NOMO-1 (cell line): ENCODE results near the gene CD55.
A peak's percentile ranks its signal among the peaks of the same experiment; 100 is the strongest.

Experiments used
- DNase-seq, 2 experiments: peaks; one replicate each; lab custom pipeline; 2025; ENCODE audit not compliant: unreplicated experiment in 2 of 2; lab: John Stamatoyannopoulos, UW

The CD55 gene, protein sequence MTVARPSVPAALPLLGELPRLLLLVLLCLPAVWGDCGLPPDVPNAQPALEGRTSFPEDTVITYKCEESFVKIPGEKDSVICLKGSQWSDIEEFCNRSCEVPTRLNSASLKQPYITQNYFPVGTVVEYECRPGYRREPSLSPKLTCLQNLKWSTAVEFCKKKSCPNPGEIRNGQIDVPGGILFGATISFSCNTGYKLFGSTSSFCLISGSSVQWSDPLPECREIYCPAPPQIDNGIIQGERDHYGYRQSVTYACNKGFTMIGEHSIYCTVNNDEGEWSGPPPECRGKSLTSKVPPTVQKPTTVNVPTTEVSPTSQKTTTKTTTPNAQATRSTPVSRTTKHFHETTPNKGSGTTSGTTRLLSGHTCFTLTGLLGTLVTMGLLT

DNA sequence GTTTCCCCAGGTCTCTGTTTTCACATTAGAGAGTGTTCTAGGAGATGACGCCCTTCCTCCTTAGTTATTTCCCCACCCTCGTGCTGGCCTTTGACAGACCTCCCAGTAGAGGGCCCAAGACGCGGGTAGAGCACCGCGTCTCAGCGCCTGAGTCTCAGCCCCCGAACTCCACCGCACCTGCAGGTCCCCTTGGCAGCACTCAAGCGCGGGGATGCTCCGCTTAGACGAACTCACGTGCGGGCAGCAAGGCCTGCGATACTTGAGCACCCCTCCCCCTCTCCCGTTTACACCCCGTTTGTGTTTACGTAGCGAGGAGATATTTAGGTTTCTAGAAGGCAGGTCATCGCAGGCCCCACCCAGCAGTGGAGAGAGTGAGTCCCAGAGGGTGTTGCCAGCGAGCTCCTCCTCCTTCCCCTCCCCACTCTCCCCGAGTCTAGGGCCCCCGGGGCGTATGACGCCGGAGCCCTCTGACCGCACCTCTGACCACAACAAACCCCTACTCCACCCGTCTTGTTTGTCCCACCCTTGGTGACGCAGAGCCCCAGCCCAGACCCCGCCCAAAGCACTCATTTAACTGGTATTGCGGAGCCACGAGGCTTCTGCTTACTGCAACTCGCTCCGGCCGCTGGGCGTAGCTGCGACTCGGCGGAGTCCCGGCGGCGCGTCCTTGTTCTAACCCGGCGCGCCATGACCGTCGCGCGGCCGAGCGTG lies at the start of gene CD55:
Gene CD55, plus strand, starts transcription at position 600 of the 711 bp plus-strand sequence. Its CDS starts 88 bp downstream, at position 688.
- peak; percentile 98 to 100 for DNase-seq

DNA sequence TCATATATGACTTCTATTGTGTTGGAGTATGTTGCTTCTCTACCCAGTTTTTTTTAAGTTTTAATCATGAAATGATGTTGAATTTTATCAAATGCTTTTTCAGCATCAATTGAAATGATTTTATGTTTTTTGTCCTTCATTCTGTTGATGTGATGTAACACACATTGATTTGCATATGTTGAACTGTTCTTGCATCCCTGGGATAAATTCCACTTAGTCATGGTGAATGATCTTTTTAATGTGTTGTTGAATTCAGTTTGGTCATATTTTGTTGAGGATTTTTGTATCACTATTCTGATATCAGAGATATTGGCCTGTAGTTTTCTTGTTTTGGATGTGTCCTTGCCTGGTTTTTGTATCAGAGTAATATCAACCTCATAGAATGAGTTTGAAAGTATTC lies 46.6 kb upstream of the CD55 start:
- DNase-seq, result no peak

DNA sequence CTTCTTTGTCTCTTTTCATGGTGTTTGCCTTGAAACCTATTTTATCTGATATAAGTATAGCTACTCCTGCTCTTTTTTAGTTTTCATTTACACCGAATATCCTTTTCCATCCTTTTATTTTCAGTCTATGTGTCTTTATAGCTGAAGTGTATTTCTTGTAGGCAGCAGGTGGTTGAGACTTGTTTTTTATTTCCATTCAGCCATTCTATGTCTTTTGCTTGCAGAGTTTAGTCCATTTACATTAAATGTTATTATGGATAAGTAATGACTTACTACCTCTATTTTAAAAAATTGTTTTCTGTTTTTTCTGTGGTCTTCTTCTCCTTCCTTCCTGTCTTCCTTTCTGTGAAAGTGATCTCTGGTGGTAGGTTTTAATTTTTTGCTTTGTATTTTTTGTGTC lies 45.0 kb upstream of the CD55 start:
- DNase-seq, result no peak

DNA sequence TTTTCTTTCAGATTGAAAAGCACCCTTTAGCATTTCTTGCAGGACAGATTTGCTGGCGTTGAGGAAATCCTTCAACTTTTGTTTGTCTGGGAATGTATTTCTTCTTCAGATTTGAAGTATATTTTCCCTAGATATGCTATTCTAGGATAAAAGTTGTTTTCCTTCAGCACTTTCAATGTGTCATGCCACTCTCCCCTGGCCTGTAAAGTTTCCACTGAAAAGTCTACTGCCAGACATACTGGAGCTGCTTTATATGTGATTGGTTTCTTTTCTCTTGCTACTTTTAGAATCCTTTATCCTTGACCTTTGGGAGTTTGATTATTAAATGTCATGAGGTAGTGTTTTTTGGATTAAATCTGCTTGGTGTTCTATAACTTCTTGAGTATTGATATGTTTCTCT lies 44.2 kb upstream of the CD55 start:
- no peak for DNase-seq

DNA sequence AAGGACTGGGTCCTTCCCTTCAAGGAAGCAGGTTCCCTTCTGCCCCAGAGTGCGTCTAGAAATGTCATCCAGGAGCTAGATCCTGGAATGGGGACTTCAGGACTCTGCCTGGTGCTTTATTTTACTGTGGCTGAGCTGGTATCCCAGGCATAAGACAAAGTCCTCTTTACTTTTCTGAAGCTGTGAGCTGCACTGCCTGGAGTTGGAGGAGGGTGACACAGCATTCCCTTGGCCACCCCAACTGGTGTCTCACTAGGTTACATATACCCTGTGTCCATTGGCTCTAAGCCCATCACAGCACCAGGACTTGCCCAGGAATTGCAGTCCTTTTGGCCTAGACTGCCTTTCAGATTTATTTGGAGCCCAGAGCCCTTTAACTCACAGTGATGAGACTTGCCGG lies 41.8 kb upstream of the CD55 start:
- DNase-seq, result no peak

DNA sequence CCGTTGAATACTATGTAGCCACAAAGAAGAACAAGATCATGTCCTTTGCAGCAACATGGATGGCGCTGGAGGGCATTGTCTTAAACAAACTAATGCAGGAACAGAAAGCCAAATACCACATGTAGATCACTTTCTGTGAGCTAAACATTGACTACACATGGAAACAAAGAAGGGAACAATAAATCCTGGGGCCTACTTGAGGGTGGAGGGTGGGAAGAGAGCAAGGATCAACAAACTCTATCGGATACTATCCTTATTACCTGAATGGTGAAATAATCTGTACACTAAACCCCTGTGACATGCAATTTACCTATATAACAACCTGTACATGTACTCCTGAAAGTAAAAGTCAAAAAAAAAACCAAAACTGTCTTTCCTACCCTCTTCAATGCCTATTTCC lies 40.8 kb upstream of the CD55 start:
- no peak for DNase-seq

DNA sequence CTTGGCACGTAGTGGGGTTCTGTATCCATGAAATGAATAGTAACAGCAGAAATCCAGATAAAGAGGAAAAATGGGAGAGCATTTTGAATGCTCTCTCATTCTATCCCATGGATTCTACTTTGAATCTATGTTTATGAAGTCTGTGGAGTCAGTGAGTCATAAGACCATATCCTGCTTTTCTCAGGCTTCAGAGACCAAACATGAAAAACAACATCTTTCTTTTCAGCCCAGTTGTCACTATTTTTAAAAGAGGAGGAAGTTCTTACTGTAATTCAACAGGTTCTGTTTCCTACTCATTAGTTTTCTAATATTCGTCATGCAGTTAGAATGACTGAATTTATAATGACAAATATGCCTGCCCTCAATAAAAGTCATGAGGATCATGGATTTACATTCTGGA lies 39.4 kb upstream of the CD55 start:
- peak in 1 of 2 experiments; percentile 7 for DNase-seq

DNA sequence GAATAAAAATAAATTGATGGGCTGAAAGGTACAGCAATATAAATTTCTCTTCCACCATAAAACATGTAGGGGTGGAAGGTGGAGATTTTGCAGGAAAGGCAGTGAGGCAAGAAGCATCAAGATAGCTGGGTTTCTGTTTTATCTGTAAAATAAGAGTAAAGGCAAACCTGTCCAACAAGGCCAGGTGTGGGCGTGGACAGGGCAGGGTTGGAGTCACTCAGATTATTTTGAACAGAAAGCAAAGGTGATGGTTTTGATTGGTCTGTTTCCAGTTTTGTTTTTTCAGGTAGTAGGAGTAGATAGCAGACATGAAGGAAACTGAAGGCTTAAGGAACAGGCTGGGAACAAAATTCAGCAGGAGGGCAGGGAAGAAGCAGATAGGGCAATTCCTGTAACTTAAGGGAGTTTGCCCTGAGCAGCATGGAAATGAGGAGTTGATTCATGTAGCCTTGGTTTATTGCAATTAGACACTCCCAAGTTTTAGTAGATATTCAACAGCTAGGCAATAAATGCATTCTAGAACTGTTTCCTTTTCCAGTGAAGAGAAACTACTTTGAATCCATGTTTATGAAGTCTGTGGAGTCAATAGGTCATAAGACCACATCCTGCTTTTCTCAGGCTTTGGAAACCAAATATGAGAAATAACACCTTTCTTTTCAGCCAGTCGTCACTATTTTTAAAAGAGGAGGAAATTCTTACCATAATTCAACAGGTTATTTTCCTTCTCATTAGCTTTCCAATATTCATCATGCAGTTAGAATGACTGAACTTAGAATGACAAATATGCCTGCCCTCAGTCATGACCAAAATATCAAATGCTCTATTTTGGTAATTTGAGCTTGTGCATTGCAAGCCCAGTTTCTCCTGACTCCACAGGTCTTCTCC lies 38.7 kb upstream of the CD55 start:
- DNase-seq, result no peak

DNA sequence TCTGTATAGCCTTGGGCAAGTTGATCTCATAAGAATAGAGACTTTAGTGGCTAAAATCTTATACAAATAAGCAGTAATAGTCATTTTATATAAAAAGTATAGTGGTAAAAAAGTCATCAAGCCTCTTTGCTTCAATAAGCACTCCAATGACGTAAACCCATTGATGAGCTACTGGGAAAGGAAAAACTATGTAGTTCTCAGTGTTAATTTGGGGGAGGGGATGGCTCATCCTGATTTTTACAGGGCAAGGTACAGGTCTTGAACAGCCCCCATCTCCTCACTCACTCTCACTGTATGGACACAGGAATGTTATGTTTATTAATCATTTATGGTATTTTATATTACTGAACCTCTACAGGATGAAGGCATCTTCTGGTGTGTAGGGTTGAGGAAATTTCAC lies 38.1 kb upstream of the CD55 start:
- DNase-seq, result no peak

DNA sequence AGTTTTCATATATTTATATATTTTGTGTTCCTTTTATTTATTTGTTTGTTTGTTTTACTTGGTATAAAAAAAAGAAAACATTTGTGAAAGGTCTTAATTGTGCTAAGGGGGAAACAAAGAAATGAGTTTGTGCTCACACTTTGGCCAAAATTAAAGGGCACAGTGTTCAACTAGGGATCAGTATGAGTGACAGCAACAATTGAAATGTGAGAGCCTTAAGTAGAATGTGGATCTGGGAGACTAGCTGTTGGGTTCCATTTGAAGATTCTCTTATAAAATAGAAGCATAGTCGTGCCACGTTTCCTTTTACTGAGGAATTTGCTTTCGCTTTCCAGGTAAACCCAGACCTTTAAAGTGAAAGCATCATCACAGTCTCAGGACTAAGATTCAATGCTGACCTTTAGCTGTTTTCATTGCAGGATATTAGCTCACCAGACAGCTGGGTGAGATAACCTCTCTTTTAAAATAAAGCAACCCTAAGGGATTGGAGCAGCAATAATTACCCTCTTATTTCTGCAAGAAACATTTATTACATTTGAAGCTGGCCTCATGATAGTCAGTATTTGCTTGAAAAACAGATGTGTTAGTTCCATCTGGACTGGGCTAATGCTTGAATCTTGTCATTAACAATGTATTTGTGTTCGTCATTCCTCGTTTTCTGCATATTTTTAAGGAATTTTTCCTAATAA lies 37.1 kb upstream of the CD55 start:
- no peak for DNase-seq

DNA sequence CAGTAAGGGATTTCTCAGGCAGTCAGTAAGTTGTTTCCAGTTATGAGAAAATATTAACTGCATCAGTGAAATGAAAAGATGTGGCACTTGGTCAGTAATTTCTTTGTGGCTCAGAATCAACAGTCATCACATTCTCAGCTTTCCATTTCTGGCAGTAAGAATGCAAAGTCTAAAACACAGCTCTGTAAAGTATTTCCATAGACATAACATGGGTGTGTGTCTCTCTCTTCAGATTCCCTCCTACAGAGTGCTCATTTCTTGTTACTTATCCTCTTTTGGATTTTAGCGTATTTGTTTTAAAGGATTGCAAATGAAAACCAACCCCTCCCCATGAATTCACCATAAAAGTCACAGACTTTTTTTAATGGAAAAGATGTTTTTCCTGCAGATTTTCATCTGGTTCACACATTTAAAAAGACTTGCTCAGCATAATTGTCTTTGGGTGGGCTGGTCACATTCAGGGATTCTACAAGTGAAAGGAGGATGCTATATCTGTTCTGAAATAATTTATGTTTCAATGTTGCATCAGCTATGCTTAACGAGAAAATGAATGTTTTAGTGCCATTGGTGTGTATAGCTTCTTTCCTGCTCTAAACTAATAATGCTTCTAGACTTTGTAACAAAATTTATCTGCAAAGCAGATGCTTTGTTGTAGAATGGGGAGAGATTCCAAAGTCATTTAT lies 34.6 kb upstream of the CD55 start:
- no peak for DNase-seq

DNA sequence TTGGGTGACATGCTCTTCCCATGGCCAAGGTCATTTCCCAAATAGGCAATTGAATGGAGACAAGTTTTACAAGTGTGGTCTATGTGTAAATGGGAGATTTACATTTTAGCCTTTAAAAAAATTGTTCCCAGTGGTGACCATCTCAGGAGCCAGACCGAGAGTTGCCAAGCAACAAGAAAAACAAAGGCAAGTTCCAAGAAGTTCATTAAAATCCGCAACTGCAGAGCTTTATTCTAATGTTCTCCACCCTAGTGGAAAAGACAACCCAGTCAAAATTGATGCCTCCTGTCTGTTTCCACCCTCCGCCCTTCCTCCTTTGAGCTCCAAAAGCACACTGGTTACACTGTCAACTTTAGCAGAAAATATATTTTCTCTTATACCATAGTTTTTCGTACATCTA lies 33.2 kb upstream of the CD55 start:
- no peak for DNase-seq

DNA sequence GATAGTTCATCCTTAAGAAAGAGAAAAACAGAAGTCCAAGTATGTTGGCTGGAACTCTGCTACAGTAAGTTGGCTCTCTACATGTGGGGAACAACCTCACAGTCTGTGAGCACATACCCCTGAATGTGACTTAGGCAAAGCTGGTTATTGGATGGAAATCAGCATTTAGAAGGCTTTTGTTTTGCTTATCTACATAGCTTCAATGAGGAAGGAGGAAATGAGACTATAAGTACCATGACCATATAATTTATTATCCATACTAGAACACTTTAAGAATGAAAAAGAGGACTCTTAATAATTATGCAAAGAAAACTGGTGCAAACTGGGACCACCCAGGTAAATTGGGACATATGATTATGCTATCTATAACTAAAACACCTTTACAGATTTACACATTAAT lies 31.7 kb upstream of the CD55 start:
- no peak for DNase-seq

DNA sequence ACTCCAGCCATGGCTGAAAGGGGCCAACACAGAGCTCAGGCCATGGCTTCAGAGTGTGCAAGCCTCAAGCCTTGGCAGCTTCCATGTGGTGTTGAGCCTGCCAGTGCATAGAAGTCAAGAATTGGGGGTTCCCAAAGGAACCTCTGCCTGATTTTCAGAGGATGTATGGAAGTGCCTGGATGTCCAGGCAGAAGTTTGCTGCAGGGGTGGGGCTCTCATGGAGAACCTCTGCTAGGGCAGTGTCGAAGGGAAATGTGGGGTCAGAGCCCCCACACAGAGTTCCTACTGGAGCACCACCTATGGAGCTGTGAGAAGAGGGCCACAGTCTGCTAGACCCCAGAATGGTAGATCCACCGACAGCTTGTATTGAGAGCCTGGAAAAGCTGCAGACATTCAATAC lies 29.8 kb upstream of the CD55 start:
- no peak for DNase-seq

DNA sequence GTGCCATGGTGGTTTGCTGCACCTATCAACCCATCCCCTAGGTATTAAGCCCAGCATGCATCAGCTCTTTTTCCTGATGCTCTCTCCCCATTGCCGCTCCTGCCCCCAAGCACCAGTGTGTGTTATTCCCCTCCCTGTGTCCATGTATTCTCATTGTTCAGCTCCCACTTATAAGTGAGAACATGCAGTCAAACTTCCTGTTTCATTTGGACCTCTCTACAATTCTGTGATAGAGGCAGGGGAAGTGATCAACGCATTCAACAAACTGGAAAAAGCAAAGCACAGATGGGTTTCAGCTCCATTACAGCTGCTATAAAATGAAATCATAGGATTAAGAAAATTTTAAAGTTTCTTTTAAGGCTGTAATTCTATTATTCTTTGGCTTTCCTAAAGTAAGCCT lies 23.3 kb upstream of the CD55 start:
- DNase-seq, result peak in 1 of 2 experiments; percentile 33

DNA sequence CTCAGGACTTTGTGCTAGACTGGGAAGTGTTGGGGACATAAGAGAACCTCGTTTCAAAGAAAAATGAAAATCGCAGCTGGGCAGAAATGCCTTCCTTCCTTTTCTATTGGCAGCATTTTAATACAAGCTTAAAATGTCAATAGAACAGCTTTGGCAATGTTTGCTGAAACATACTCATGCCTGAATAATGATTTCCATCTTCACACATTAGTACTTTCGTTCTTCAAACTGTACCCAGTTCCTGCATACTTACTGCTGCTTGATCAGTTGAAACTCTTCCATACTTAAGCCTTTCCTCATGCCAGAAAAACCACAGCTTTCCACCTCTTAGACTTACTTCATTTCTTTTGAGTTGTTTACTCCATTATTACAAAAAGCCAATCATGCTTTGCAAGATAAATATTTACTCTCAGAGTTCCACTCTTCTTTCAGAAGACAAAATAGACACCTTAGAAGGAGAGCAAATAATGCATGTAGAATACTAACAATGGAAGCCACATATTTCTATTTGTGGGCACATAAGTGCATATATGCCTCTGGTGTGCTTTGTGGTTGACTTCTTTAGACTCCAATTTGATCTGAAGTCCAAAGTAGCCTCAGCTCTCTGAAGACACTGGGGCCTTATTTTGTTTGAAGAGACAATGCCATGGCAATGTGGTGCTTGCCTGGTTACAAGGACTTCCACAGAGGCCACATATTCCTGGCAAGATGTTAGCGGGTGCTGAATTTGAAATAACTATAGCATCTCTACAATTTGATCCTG lies 22.7 kb upstream of the CD55 start:
- no peak for DNase-seq

DNA sequence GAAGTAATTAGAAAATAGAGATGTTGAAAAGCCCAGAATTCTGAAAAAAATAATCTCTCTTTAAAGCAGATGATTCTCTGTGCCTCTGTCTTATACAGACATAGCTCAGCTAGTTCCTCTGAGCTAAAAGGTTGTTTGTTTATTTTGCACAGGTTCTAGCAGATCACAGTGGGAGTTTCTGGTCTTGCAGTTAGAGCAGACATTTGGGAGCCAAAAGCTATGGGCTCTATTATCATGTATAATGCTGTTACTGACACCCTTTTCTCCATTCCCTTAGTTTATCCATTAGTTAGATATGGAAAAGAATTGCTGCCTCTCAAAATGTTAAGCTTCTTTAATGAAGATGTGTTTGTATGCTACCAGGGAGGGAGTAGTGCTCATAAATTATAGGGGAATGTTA lies 20.5 kb upstream of the CD55 start:
- DNase-seq, result no peak

DNA sequence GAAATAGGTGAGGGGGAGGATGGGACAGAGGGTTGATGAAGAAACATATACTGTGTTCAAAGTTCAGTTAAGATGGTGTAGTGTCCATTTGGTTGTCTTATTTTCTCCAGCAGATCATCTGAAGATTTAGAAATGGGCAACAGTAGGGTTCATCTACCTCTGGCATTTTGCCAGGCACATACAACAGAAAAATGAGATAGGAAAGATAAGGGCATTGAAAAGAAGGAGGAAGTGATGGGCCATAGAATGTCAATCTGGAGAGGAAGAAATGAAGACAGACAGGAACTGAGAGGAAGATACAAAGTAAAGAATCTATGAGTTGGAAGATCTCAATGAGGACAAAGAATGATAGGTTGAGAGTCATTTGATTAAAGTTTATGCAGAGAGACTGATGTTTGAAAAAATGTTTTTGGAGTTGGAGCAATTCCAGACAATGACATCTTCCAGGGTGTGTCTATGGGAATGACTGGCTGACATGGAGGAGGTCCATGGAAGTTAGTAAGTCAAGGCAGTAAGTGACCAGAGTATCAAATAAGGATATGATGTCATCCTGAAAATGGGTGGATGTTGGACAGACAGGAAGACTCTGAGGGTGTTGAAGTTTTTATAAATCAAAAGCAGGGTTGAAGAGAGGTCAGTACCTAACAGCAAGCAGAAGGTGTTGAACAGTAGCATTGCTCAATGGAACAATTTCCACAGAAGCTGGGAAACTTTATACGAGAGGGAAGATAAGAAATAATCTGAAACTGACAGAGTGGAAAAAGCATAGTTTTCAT lies 18.7 kb upstream of the CD55 start:
- no peak for DNase-seq
